A673 (cell line): ENCODE measurements around the gene ZSCAN16. TPM values are rescaled to one million over a fixed set of nuclear protein-coding genes. Genes with fewer than 3 reads are reported as not detected.

Experiments used
- BruUV-seq: library from RNA; stranded (reverse); fragments of 400-500 nt; replicated peaks from 2 replicates; lab custom pipeline; 2021; lab: Mats Ljungman, UMichigan
- CTCF ChIA-PET: fragments of 300-600 bp; sonication (Branson Sonifier 250); formaldehyde crosslinking; loops from one replicate; lab custom pipeline; 2022; ENCODE audit warnings: antibody characterized with exemption; lab: Charles Lee
- POLR2A ChIA-PET: fragments of 300-600 bp; sonication (Branson Sonifier 250); formaldehyde crosslinking; loops from one replicate; lab custom pipeline; 2022; ENCODE audit warnings: antibody characterized with exemption; ENCODE audit not compliant: low non-redundant PET; lab: Charles Lee
- DNase-seq: peaks from one replicate; pipeline ENCODE4 v3.0.0-alpha.2; 2015; ENCODE audit warnings: low spot score
- H3K27ac ChIP-seq: fragments of 200-600 bp; sonication (generic); 2 replicates; pipeline ENCODE4 v1.5.1; 2016; ENCODE audit warnings: mixed run types, low read depth, mild to moderate bottlenecking, mixed read lengths, antibody characterized with exemption, low read length; ENCODE audit not compliant: poor library complexity, severe bottlenecking
- H3K27me3 ChIP-seq: fragments of 200-600 bp; sonication (generic); replicated peaks from 2 replicates; pipeline ENCODE4 v1.6.1; 2017; ENCODE audit warnings: mixed run types, low read depth, mild to moderate bottlenecking, mixed read lengths, antibody characterized with exemption, low read length; ENCODE audit not compliant: insufficient read depth, poor library complexity
- H3K36me3 ChIP-seq: fragments of 200-600 bp; sonication (generic); 2 replicates; pipeline ENCODE4 v1.6.1; 2016; ENCODE audit warnings: mixed run types, mild to moderate bottlenecking, mixed read lengths, antibody characterized with exemption, low read length; ENCODE audit not compliant: insufficient read depth, poor library complexity, severe bottlenecking
- H3K4me1 ChIP-seq: fragments of 200-600 bp; sonication (generic); 2 replicates; pipeline ENCODE4 v1.6.1; 2017; ENCODE audit warnings: mixed run types, mild to moderate bottlenecking, mixed read lengths, antibody characterized with exemption, low read length; ENCODE audit not compliant: insufficient read depth, poor library complexity, severe bottlenecking
- H3K4me3 ChIP-seq: fragments of 200-600 bp; sonication (generic); 2 replicates; pipeline ENCODE4 v1.5.1; 2016; ENCODE audit warnings: low read depth, mixed run types, mild to moderate bottlenecking, mixed read lengths, low read length; ENCODE audit not compliant: poor library complexity, severe bottlenecking
- H3K9me3 ChIP-seq: fragments of 200-600 bp; sonication (generic); 2 replicates; pipeline ENCODE4 v1.6.1; 2016; ENCODE audit warnings: mixed run types, low read depth, mild to moderate bottlenecking, mixed read lengths, antibody characterized with exemption, low read length; ENCODE audit not compliant: poor library complexity, severe bottlenecking
- EZH2 ChIP-seq: fragments of 200-600 bp; sonication (generic); IDR thresholded peaks from 2 replicates; pipeline ENCODE4 v1.6.1; 2017; ENCODE audit warnings: borderline replicate concordance, low read depth, mild to moderate bottlenecking, mixed read lengths, antibody characterized with exemption, low read length; ENCODE audit not compliant: poor library complexity, severe bottlenecking
- intact Hi-C: fragments of 100-400 bp; cut with micrococcal nuclease; formaldehyde crosslinking; loops from one replicate; pipeline ENCODE4 v1.10.0; 2022; ENCODE audit not compliant: unreplicated experiment
- total RNA-seq: library from RNA; stranded (reverse); gene quantifications from 2 replicates; pipeline ENCODE4 v1.2.3, GENCODE V29; 2021
- TF ChIP-seq, protein P1 (sequence below): fragments of 300-800, 200-600 bp; sonication (generic); conservative IDR thresholded peaks from 2 replicates; pipeline ENCODE4 v1.5.1; 2017; ENCODE audit warnings: low read depth, mild to moderate bottlenecking, antibody characterized with exemption, low read length, moderate library complexity, mixed read lengths

Gene ZSCAN16
- total RNA-seq, 1 experiment from 2014 or later, result 8.0 TPM

DNA sequence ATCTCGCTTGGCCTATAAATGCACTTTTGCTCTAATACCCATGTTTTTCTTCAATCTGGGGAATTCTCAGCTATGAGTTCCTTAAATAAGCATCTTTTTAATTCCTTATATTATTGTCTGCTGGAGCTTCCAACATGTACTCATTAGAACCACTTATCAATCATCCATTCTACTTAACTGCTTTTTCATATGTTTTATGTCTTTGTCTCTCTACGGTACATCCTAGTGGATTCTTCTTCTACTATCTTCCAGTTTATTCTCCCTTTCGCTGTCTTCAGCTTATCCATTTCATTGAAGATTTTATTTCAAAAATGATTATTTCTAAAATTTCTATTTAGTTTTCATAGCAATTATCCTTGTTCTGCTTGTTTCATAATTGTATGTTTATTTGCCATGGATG, 12.4 kb upstream of the ZSCAN16 start:
- H3K36me3 ChIP-seq, result peaks cover 16% of the 10 kb centered on the region
- BruUV-seq, result no TSS peak
- intact Hi-C loops, result no loop called here
- no peak for DNase-seq
- H3K27me3 ChIP-seq, result no peaks in the 10 kb centered on the region
- POLR2A ChIA-PET, result no interaction called here
- no peak overlapping the region for H3K4me3 ChIP-seq
- H3K4me1 ChIP-seq, result no peaks in the 10 kb centered on the region
- H3K9me3 ChIP-seq, result no peaks in the 10 kb centered on the region
- H3K27ac ChIP-seq, result no peak overlapping the region
- TF ChIP-seq, protein P1, sequence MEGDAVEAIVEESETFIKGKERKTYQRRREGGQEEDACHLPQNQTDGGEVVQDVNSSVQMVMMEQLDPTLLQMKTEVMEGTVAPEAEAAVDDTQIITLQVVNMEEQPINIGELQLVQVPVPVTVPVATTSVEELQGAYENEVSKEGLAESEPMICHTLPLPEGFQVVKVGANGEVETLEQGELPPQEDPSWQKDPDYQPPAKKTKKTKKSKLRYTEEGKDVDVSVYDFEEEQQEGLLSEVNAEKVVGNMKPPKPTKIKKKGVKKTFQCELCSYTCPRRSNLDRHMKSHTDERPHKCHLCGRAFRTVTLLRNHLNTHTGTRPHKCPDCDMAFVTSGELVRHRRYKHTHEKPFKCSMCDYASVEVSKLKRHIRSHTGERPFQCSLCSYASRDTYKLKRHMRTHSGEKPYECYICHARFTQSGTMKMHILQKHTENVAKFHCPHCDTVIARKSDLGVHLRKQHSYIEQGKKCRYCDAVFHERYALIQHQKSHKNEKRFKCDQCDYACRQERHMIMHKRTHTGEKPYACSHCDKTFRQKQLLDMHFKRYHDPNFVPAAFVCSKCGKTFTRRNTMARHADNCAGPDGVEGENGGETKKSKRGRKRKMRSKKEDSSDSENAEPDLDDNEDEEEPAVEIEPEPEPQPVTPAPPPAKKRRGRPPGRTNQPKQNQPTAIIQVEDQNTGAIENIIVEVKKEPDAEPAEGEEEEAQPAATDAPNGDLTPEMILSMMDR, result no peak
- no peak for TF ChIP-seq EZH2
- CTCF ChIA-PET, result no interaction called here

DNA sequence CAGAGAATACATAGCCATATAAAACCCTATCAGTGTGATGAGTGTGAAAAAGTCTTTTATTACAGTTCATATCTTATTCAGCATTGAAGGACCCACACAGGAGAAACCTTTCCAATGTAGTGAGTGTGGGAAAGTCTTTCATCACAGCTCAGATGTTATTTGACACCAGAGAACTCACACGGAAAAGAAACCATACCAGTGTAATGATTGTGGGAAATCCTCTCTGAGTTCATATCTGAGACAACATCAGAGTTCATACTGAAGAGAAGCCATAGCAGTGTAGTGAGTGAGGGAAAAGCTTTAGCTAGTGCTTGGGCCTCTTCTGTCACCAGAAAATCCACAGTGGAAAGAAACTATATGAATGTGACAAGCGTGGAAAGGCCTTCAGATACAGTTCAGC, 8.6 kb upstream of the ZSCAN16 start:
- TF ChIP-seq, protein P1, result no peak
- TF ChIP-seq EZH2, result no peak
- CTCF ChIA-PET, result no interaction called here
- Histone ChIP-seq H3K9me3 (no peaks in the 10 kb centered on the region), H3K27me3 (no peaks in the 10 kb centered on the region), H3K27ac (no peak overlapping the region), H3K4me1 (no peaks in the 10 kb centered on the region), H3K36me3 (peaks cover 37% of the 10 kb centered on the region), H3K4me3 (no peak overlapping the region)
- DNase-seq, result no peak
- intact Hi-C loops, result no loop called here
- POLR2A ChIA-PET, result no interaction called here
- BruUV-seq, result no TSS peak

DNA sequence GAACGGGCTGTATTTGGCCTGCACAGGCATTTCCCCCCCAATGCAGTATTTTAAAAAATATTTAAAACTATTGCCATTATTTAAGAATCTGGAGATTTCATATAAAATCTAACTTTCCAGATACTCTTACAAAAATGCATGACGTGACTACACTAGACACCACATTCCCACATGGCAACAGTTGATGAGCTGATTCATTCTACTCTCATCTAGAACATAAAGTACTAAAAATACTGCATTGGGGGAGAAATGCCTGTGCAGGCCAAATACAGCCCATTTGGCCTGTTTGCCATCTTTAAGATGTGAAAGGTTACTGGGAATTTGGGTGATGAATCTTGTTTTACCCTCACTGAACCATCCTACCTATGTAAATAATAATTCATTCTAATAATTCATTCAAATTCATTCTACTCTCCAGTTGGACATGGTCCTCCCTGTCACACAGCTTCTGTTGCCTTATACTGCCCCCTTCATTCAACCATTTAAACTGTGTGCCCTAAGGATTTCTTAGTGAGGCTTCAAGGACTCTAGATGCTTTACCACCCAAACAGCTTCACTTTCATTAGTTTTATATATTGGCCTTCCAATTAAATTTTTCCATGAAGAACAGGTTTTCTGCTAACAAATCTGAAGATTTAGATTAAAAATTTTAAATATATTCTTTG, 6.9 kb upstream of the ZSCAN16 start:
- Histone ChIP-seq H3K4me1 (no peaks in the 10 kb centered on the region), H3K27me3 (no peaks in the 10 kb centered on the region), H3K9me3 (no peaks in the 10 kb centered on the region), H3K27ac (no peak overlapping the region), H3K4me3 (no peak overlapping the region), H3K36me3 (peaks cover 44% of the 10 kb centered on the region)
- no TSS peak for BruUV-seq
- intact Hi-C loops, result no loop called here
- CTCF ChIA-PET, result no interaction called here
- POLR2A ChIA-PET, result no interaction called here
- TF ChIP-seq, protein P1, result no peak
- TF ChIP-seq EZH2, result no peak
- DNase-seq, result no peak
